HG03354 (cell line): Measurements from ENCODE around the gene FAM174A.

ENCODE experiments used
- ATAC-seq: cut with Tn5 transposase; IDR thresholded peaks from one replicate; pipeline ENCODE4 v1.9.1; 2021; ENCODE audit warnings: mild to moderate bottlenecking; ENCODE audit not compliant: unreplicated experiment, poor library complexity, severe bottlenecking

FAM174A gene

DNA sequence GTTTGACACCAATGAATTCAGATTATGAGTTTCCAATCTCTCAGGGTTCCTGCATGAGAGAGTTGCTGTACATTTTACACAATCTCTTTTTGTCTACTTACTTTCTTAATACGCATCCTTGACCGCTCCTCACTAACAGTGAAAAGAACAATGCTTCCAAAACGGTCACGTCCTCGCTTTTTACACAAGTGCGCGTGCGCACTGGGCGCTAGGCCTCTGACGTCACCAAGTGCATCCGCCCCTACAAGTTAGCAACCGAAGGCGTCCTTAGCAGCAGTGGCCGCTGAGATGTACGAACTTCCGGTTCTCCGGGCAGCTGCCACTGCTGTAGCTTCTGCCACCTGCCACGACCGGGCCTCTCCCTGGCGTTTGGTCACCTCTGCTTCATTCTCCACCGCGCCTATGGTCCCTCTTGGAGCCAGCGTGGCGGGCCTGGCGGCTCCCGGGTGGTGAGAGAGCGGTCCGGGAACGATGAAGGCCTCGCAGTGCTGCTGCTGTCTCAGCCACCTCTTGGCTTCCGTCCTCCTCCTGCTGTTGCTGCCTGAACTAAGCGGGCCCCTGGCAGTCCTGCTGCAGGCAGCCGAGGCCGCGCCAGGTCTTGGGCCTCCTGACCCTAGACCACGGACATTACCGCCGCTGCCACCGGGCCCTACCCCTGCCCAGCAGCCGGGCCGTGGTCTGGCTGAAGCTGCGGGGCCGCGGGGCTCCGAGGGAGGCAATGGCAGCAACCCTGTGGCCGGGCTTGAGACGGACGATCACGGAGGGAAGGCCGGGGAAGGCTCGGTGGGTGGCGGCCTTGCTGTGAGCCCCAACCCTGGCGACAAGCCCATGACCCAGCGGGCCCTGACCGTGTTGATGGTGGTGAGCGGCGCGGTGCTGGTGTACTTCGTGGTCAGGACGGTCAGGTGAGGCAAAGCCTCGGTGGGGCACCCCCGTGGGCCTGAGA is at the start of gene FAM174A:
TSS of gene FAM174A (plus strand) at position 315 of the 946 bp plus-strand sequence. CDS start at position 472, 157 bp downstream.
- ATAC-seq: peak; percentile 98

DNA sequence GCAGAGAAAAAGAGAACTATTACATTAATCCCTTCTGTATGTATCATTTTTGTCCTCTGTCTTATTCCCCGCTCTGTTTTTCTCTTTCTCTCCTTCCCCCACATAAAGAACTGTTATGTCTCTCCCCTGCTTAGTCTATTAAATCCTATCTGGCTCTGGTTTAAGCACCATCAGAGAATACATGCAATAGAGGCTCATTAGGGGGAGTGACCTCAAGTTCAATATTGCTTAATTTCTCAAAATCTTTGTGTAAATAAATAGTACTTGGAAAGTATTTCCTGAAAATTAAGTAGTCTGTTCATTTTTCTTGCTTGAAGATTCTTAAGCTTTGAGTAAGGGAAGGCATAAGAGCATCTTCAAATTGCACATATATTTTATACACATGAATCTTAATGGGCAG is 41.2 kb upstream of the FAM174A start:
- ATAC-seq: no peak

DNA sequence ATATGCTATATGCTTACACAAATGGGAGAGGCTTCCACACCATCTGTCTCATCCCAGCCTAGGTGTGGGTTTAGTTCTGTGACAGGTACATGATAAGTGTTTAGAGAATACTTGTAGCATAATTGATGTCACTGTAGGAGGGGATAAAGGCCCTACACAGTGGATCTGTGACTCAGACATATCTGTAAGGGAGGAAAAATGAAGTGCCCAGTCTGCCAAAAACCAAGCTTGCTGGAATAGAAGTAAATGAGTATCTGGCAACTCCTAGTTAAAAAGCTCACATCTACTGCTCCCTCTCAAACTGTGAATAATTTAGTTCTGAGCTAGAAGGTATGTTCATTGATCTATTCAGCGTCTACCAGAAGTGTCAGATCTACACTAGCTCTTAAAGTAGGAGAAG is 38.9 kb upstream of the FAM174A start:
- no peak for ATAC-seq

DNA sequence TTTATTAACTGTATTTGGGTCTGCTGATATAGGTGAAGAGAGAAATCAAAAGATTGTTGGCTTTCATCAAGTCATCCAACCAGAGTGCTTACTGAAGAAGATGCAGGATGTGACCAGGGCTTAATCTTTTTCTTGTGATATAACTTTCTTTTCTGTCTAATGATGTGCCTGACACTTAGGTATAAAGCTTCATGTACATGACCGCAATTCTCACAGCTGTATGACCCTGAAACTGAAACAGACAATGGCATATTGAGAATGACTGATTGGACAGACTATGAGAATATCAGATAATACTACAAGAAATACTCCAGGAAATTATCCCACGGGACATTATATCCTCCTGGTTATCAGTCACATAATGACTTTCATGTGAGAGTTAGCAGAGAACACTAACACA is 32.5 kb upstream of the FAM174A start:
- no peak for ATAC-seq

DNA sequence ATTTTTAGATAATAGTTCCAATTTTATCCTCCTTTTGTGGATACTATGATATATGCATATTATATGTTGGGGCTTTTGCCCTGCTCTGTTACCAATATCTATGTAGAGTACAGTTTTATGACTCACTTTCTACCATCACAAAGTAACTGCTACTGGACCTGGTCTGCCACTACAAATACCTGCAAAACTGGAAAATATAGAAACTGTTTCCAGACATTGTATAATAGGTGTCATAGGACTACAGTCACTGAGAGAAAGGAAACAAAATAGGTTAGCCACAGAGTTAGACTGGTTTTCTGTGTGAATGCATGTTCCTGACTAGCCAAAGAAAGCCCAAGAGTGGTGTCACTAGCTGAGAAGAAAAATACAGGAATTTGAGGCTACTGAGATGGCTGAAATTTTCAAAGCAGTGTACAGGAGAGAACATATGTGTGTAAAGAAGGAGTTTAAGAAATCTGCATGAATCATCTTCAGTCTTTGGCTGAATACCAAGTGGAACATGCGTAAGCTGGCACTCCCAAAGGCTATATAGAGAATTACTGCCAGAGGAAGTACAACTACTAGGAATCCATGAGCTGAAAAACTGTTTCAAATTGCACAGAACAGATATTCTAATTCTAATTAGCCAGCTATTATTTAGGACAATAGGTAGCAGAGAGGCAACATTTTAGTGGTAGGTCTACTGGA is 29.0 kb upstream of the FAM174A start:
- ATAC-seq: no peak

DNA sequence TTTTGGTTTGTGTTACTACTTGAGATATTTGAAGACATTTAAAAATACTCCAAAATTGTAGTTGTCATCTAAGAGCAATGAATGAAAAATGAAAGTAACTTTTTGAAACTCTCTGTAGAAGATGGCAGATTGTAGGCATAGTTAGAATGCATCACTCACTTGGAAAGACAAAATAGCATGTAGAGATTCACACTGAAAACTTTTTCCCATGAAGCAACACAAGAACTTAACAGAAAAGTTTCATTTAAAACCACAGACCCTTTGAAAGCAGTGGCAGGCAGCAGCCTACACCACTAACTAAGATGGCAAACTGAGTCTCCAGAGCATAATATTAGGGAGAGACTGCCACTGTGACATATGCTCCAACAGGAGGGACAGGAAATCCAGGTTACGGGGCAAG is 18.9 kb upstream of the FAM174A start:
- ATAC-seq: peak; percentile 55

DNA sequence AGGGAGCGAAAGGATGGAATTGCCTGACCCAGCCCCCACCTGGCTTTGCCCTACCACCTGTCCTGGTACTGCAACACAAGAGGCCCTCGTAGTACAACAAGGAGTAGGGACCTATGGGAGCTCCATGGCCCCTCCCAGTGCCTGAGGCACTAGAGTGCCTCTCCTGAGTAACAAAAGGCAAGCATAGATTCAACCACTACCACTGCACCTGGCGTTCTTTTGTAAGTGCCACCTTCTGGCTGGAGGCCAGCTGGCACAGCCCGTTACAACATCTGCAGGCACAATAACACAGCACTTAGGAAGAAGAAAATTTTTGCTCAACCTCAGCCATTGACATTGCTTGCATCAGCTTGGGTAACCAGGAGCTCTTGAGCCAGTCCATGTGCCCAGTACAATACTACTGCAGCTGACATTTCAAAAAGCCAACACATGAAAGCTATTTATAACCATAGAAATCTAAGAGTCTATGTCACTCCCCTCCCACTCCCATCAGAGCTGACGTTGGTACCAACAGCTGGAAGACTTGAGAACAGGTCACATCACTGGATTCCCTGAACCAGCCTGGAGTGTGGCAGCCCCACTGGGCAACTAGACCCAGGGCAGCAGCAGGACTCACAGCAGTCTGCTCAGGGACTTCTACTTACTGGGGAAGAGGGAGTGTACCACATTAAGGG is 17.7 kb upstream of the FAM174A start:
- no peak for ATAC-seq

DNA sequence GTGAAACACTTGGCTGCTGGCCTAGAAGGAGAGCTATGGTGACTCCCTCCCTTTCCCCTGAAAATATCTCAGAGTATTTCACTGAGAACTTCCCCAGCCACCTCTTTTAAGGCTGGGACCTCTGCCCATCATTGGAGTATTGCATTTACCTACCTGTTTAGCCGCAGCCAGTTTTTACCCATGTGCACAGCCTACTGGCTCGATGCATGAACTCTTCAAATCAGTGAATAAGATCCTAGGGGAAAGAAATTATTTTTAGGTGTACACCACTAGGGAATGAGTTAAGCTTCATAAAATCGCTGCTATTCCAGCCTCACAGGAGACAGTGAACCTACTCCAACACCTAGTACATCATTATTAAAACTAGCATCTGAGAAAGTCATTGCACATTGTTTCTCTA is 16.8 kb upstream of the FAM174A start:
- ATAC-seq: no peak

DNA sequence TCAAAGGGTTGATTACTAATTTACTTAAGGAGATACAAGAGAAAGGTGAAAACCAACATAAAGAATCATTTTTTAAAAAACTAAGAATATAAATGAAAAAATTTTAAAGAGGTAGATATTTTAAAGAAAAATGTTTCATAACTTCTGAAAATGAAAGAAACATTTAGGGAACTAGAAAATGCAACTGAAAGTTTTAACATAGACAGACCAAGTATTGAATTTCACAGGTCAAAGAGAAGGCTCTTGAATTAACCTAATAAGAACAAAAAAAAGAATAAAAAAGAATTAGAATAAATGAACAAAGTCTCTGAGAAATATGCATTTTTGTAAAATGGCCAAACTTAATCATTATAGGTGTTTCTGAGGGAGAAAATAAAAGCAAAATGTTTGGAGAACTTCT is 16.1 kb upstream of the FAM174A start:
- ATAC-seq: peak; percentile 78

DNA sequence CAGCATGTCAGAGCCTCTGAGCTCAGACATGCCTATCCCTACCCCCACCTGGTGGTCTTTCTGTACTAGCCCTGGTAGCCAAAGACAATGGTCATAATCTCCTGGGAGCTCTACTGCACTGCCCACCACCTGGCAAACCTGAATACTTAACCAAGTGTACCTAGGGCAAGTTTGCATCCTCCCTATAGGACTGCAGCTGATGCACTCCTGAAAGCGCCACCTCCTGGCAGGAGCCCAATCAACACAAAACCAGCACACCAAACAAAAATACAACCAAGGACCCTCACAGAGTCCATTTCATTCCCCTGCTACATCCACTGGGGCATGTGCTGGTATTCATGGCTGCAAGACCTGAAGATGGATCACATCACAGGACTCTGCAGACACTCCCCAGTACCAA is 14.8 kb upstream of the FAM174A start:
- no peak for ATAC-seq

DNA sequence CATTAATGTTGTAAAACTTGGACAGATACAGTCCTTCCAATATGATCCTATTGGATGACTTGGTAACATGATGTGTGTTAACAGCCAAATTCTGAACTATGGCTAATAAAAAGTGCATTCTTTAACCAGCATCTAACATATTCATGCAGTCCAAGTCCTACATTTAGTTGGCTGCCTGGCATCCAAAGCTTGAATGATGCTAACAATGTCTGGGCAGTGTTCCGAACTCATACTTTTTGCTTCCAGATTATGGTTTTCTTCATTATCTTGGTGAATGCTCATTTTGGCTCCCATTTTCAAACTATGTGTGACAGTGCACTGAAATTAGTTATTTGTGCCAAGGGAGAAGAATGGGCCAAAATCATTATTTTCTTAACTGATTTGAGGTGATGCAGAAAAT is 2.8 kb downstream of the FAM174A start:
- ATAC-seq: no peak

DNA sequence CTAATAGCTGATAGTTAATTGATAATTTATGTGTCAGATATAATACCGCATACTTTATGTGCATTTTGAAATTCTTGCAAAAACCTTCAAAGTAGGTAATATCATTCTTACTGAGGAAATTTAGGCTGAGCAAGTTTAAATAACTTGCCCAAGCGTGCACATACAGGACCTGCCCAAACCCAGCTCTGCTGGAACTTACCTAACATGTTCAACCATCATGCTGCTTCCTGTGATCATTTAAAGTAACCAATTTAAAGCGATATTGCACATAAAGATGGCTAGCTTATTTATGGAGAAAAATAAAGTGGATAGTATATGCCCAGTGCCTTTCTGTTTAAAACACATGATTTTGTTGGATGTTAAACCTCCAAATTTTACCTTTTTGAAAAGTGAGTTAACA is 4.3 kb downstream of the FAM174A start:
- ATAC-seq: no peak

DNA sequence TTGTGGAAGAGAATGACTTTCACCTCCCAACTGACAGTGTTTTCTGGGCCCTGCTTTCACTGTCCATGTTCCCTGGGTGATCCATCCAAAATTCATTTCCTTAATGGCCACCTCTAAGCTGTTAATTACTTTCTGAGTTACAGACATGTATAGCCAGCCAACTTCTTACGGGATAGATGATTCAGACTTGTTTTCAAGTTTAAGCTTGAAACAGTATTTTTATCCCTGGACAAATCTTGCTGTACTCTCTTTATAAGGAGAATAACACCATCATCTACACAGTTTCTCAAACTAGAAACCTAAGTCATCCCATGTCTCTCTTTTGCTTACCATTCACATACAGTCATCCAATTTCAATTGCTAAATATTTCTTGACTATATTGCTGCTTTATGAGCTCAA is 6.9 kb downstream of the FAM174A start:
- ATAC-seq: no peak

DNA sequence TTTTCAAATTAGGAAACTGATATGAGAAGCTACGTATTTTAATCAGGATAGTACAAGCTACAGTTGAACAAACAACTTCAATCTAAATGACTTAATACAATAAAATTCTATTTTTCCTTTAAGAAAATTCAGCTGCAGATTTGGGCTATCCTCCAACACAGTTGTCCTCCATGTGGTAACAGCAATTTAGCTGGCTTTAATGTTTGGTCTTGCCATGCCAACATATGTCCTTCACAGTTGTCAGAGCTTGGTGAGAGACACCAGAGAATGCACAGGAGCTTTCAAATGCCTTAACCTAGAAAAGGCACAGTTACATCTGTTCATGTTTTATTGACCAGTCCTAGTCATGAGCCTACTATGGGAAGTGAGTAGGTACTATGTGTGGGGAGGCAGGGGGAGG is 10.8 kb downstream of the FAM174A start:
- ATAC-seq: no peak

DNA sequence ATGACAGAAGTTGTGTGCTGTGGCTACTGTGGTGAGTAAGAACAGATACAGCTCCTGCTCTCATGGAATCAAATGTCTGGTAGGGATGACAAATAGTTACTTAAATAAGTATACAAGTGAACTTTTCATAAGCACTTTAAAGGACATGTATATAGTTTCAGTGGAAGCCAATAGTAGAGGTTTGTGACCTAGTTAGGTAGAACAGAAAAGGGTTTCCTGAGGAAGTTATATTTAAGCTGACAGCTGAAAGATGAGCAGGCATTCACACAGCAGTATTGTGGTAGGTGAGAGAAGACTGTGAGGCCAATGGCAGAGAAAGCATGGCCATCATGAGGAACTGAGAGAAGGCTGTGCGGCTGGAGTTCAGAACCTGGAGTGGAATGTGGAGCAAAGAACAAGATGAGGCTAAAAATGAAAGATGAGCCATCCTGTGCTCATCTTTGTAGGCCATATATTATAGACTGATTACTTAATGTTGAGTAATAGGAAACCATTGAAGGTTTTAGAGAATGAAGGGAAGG is 15.4 kb downstream of the FAM174A start:
- peak; percentile 88 for ATAC-seq

DNA sequence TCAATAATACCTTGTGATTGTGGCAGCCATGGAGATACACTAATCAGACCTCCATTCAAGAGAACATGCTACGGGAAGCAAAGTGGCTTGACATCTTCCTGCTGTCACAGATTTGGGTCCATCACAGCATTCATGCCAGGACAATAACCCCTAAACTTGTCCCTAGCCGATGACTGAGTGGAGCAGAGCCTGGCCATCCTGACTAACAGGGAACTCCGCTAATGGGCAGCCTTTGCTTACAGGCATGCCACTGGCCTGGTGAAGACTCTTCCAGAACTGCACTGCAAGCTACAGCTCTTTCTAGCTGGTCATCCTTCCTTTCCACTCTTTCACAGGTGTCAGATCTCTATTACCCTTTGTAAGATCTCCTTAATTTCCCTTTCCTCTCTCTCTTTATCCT is 16.0 kb downstream of the FAM174A start:
- ATAC-seq: no peak

DNA sequence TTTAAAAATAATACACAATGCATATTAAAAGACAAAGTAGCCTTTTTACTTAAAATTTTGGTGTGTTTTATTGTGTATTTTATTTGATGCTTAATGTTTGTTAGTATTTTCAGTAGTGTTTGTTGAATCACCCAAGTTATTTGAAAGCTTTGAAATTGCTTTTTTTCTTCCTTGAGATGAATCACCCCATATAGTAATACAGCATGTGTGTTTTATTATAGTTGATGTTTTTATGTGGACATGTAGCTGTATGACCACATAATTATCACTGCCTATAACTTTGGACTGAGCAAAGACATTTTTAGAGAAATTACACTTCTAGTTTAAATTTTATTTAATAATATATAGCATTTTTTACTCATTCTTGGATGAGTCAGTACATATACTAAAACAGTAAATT is 18.0 kb downstream of the FAM174A start:
- ATAC-seq: no peak

DNA sequence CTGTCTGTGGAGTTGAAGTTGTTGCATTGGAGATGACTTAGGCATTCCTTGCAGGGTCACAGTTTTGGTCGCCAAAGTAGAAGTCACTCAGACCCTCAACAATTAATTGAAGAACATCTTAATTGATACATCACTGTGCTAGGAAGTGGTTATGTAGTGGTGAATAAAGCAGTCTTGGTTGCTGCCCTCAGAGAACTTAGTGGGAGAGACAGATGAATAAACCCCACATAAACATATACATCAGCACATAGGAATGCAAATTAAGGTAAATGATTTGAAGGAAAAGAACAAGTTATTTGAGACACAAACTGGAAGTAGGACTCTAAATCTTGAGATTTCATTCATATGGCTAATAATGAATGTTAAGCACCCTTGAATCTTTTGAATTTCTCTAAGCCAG is 25.7 kb downstream of the FAM174A start:
- no peak for ATAC-seq

DNA sequence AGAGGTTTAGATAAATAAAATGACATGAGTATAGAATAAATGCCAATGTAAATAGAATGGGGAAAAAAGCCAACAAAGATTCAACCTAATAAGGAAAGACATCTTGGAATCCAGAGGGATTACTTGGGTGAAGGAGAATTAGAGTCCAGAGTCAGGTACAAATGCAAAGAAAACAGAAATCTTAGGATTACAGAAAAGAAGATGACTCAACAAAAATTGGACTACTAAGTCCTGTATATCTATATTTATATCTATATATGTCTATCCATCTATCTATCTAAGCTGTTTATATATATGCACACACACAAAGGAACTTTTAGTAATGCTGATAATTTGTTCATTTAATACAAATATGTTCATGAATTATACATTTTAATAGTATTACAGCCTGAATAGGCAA is 27.6 kb downstream of the FAM174A start:
- ATAC-seq: no peak

DNA sequence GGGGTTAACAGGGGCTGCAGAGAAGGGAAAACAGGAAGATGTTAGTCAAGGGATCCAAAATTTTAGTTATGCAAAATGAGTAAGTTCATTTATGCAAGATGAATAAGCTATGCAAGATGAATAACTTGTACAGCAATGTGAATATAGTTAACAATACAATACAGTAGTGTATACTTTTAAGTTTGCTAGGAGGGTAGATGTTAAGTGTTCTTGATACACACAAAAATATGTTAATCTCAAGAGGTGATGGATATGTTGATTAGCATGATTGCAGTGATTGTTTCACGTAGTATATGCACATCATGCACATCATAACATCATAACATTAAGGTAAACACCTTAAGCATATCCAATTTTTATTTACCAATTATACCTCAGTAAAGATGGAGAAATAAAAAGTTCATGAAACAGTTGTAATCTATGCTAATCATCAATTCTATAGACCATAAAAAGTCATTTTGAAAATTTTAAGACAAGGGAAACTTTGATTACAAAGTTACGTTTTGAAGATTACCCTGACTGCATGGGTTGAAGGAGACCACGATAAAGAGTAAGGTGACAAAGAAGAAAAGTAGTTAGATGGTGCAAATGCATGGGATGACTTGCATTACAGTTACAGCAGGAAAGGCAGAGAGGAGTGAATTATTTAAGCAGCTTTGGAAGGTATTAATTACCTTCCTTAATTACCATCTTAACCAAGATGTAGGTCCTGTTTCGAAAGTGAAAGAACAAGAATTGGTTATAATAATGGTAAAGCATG is 31.4 kb downstream of the FAM174A start:
- no peak for ATAC-seq
